ENCODE measurements around the gene TRAPPC12. TPM values are rescaled to one million over a fixed set of nuclear protein-coding genes. Genes with fewer than 3 reads are reported as not detected.
"Not testable (repeated sequence)": the region's sequence is repeated elsewhere in the genome, so short reads cannot be mapped to it uniquely, and the experiment has no call there.

Gene TRAPPC12
- total RNA-seq, 1 experiment from 2014 or later: 45.1 TPM

GRCh38 chr2:3454005-3454404 is 74.5 kb downstream of the TRAPPC12 start:
- DNase-seq (ENCODE audit: low spot score): not testable (repeated sequence)

GRCh38 chr2:3454802-3455201 is 75.3 kb downstream of the TRAPPC12 start:
- no peak for DNase-seq (ENCODE audit: low spot score)

- no peak for DNase-seq (ENCODE audit: low spot score)
These were observed 76.6 kb downstream of the TRAPPC12 start for GRCh38 chr2:3456125-3456524.

GRCh38 chr2:3457524-3458395 is 78.3 kb downstream of the TRAPPC12 start:
- no peak for DNase-seq (ENCODE audit: low spot score)

GRCh38 chr2:3458396-3459184 is 79.1 kb downstream of the TRAPPC12 start:
- no peak for DNase-seq (ENCODE audit: low spot score)

GRCh38 chr2:3459185-3460015 is 79.9 kb downstream of the TRAPPC12 start:
- no peak for DNase-seq (ENCODE audit: low spot score)

GRCh38 chr2:3460156-3460555 is 80.7 kb downstream of the TRAPPC12 start:
- DNase-seq (ENCODE audit: low spot score): no peak

- no peak for DNase-seq (ENCODE audit: low spot score)
These were observed 81.6 kb downstream of the TRAPPC12 start for GRCh38 chr2:3460831-3461800.

- DNase-seq (ENCODE audit: low spot score): peak; percentile 56
These were observed 82.5 kb downstream of the TRAPPC12 start for GRCh38 chr2:3461801-3462492.

GRCh38 chr2:3462493-3463104 is 83.1 kb downstream of the TRAPPC12 start:
- no peak for DNase-seq (ENCODE audit: low spot score)

GRCh38 chr2:3463186-3463835 is 83.8 kb downstream of the TRAPPC12 start:
- DNase-seq (ENCODE audit: low spot score): no peak

- no peak for DNase-seq (ENCODE audit: low spot score)
These were observed 84.5 kb downstream of the TRAPPC12 start for GRCh38 chr2:3463944-3464343.

- DNase-seq (ENCODE audit: low spot score): no peak
These were observed 85.0 kb downstream of the TRAPPC12 start for GRCh38 chr2:3464401-3465005.

GRCh38 chr2:3465328-3465727 is 85.8 kb downstream of the TRAPPC12 start:
- DNase-seq (ENCODE audit: low spot score): no peak

GRCh38 chr2:3465844-3466481 is 86.5 kb downstream of the TRAPPC12 start:
- peak; percentile 93 for DNase-seq (ENCODE audit: low spot score)

- no peak for DNase-seq (ENCODE audit: low spot score)
These were observed 87.0 kb downstream of the TRAPPC12 start for GRCh38 chr2:3466482-3466863.

GRCh38 chr2:3466966-3467365 is 87.5 kb downstream of the TRAPPC12 start:
- no peak for DNase-seq (ENCODE audit: low spot score)

GRCh38 chr2:3467654-3468053 is 88.2 kb downstream of the TRAPPC12 start:
- DNase-seq (ENCODE audit: low spot score): no peak
